Testis (tissue), 2 donors: ENCODE results near the gene FRMD6.

ENCODE experiments used
- POLR2A ChIP-seq: fragments of 450-650 bp; IDR thresholded peaks from one replicate; pipeline ENCODE4 v1.6.1; 2017; ENCODE audit warnings: antibody characterized with exemption, mild to moderate bottlenecking, moderate library complexity
- TF ChIP-seq, protein P1 (sequence below), 3 experiments: fragments of 450-650 bp in 2 of 3; fragments of 200-600 bp in 1 of 3; sonication (generic) in 1 of 3; IDR thresholded peaks; one replicate each; pipeline ENCODE4 v1.5.1; 2016 to 2019; ENCODE audit warnings: antibody characterized with exemption in 3 of 3, mild to moderate bottlenecking in 2 of 3, moderate library complexity in 1 of 3

DNA sequence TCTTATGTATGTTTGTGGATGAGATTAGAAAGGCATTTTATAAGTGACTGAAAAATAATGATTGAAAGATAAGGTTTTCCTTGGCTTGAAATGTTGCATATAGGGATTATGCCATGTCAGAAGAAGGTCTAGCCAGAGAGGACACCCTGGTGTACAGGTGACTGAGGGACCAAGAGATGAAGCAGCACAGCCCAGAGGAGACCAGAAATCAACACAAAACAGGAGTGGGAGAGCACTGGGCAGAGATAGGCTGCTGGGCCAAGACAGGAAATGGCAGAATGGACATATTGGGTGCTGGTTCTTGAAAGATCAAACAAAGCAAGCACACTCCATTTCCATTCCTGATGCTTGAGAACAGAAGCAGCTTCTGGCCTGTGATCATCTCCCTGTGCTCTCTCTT, 24.4 kb upstream of the FRMD6 start:
- TF ChIP-seq POLR2A = no peak
- TF ChIP-seq, protein P1, sequence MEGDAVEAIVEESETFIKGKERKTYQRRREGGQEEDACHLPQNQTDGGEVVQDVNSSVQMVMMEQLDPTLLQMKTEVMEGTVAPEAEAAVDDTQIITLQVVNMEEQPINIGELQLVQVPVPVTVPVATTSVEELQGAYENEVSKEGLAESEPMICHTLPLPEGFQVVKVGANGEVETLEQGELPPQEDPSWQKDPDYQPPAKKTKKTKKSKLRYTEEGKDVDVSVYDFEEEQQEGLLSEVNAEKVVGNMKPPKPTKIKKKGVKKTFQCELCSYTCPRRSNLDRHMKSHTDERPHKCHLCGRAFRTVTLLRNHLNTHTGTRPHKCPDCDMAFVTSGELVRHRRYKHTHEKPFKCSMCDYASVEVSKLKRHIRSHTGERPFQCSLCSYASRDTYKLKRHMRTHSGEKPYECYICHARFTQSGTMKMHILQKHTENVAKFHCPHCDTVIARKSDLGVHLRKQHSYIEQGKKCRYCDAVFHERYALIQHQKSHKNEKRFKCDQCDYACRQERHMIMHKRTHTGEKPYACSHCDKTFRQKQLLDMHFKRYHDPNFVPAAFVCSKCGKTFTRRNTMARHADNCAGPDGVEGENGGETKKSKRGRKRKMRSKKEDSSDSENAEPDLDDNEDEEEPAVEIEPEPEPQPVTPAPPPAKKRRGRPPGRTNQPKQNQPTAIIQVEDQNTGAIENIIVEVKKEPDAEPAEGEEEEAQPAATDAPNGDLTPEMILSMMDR (IDR thresholded peaks at IDR 0.05) = no peak
